ENCODE measurements around the gene KRT79.

DNA sequence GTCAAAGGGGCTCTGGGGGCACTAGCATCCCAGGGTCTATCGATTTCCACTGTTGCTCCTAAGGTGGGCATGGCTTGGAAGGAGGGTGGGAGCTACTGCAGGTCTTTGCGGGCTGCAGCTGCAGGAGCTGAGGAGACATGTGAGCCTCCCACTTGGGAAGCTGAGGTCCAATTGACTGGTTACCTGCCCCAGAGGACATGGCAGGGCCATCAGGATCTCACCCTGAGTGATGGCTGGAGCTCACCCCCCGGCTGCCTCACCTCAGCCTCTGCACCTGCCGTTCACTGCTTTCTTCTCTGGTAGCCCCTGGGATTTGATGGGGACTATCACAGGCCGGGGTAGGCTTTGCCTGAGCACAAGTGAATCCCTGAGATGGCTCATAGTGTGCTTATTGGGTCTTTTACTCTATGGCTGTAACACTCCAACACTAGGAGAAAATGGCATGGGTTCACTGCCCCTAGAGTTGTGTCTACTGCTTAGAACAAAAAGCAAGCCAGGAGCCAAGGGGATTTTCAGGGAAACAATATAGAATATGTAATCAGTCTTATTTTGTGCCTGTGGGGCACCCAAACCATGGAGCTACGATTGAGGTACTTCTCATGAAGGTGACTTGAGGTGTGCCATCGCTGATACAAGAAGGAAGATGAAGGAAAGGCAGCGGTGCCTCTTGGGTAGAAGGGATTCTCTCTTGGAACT is 17.0 kb downstream of the KRT79 start:
- TF ChIP-seq, protein P1, sequence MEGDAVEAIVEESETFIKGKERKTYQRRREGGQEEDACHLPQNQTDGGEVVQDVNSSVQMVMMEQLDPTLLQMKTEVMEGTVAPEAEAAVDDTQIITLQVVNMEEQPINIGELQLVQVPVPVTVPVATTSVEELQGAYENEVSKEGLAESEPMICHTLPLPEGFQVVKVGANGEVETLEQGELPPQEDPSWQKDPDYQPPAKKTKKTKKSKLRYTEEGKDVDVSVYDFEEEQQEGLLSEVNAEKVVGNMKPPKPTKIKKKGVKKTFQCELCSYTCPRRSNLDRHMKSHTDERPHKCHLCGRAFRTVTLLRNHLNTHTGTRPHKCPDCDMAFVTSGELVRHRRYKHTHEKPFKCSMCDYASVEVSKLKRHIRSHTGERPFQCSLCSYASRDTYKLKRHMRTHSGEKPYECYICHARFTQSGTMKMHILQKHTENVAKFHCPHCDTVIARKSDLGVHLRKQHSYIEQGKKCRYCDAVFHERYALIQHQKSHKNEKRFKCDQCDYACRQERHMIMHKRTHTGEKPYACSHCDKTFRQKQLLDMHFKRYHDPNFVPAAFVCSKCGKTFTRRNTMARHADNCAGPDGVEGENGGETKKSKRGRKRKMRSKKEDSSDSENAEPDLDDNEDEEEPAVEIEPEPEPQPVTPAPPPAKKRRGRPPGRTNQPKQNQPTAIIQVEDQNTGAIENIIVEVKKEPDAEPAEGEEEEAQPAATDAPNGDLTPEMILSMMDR (IDR thresholded peaks at IDR 0.05; ENCODE audit: low read depth, low read length, poor library complexity, severe bottlenecking) = no peak
- TF ChIP-seq EZH2phosphoT487 (IDR thresholded peaks at IDR 0.05; ENCODE audit: borderline replicate concordance, low read length) = no peak

Measured in DOHH2 (cell line).